ENCODE measurements around the gene UNG. TPM values are rescaled to one million over a fixed set of nuclear protein-coding genes. Genes with fewer than 3 reads are reported as not detected.
"Not testable (repeated sequence)": the region's sequence is repeated elsewhere in the genome, so short reads cannot be mapped to it uniquely, and the experiment has no call there.

UNG gene
- 20.2 and 21.3 TPM in 2 replicates for polyA plus RNA-seq (2013)

GRCh38 chr12:109097435-109098182, at the start of gene UNG:
TSS of gene UNG (plus strand) at chr12:109097597. CDS start at chr12:109097680, 83 bp downstream.
- Histone ChIP-seq H3K27ac (ENCODE audit: low read depth, low read length) (peak within 1 kb of the TSS; percentile 39), H2BK5ac (ENCODE audit: low read depth, low read length, poor library complexity) (no peak within 1 kb of the TSS), H3K9ac (ENCODE audit: low read length) (peak within 1 kb of the TSS; percentile 79), H3K23ac (ENCODE audit: low read length) (no peak within 1 kb of the TSS), H3K27me3 (ENCODE audit: insufficient read depth, low read length) (no peaks in the 10 kb centered on the region), H2BK12ac (ENCODE audit: low read length) (no peak within 1 kb of the TSS), H3K79me1 (ENCODE audit: low read length) (peaks cover 7% of the 10 kb centered on the region), H3K18ac (ENCODE audit: low read length) (peak within 1 kb of the TSS; percentile 43), H3K4me2 (ENCODE audit: low read length) (peak within 1 kb of the TSS; percentile 84), H3K36me3 (ENCODE audit: control insufficient read depth in 1 of 2, insufficient read depth in 2 of 2, low read length in 2 of 2) (peaks cover 13 to 19% of the 10 kb centered on the region in 2 experiments), H3K14ac (ENCODE audit: low read length) (peak within 1 kb of the TSS; percentile 68), H3K79me2 (ENCODE audit: control insufficient read depth, insufficient read depth, low read length, poor library complexity) (no peaks in the 10 kb centered on the region), H2AFZ (ENCODE audit: insufficient read depth, low read length, poor library complexity) (peak within 1 kb of the TSS; percentile 88), H3K4ac (ENCODE audit: low read depth, low read length) (peak within 1 kb of the TSS; percentile 42), H2BK120ac (ENCODE audit: insufficient read depth, low read length, poor library complexity) (no peak within 1 kb of the TSS), H2AK5ac (ENCODE audit: low read length) (no peak within 1 kb of the TSS), H3K9me3 (ENCODE audit: insufficient read depth, low read depth, low read length) (no peaks in the 10 kb centered on the region), H3K4me3 (ENCODE audit: low read depth, low read length) (peak within 1 kb of the TSS; percentile 79), H3K4me1 (ENCODE audit: control insufficient read depth in 1 of 2, insufficient read depth in 2 of 2, low read length in 2 of 2) (peaks cover 6 to 8% of the 10 kb centered on the region in 2 experiments), H4K12ac (ENCODE audit: low read depth, low read length) (peak within 1 kb of the TSS; percentile 76), H4K8ac (ENCODE audit: low read depth, low read length) (peak within 1 kb of the TSS; percentile 55), H4K91ac (ENCODE audit: low read depth, low read length) (peak within 1 kb of the TSS; percentile 20)
- WGBS (ENCODE audit: extremely low coverage, insufficient coverage, insufficient read length) = no CpG with 5 or more reads among the region's 71 CpGs
- peak; percentile 98 for DNase-seq

- not testable (repeated sequence) for H2BK5ac ChIP-seq (ENCODE audit: low read depth, low read length, poor library complexity); H3K18ac ChIP-seq (ENCODE audit: low read length); H3K4ac ChIP-seq (ENCODE audit: low read depth, low read length); H3K23ac ChIP-seq (ENCODE audit: low read length); H3K27me3 ChIP-seq (ENCODE audit: insufficient read depth, low read length); H3K4me3 ChIP-seq (ENCODE audit: low read depth, low read length); H3K79me1 ChIP-seq (ENCODE audit: low read length); H2BK120ac ChIP-seq (ENCODE audit: insufficient read depth, low read length, poor library complexity); H3K9ac ChIP-seq (ENCODE audit: low read length); H2BK12ac ChIP-seq (ENCODE audit: low read length); H2AFZ ChIP-seq (ENCODE audit: insufficient read depth, low read length, poor library complexity); H3K27ac ChIP-seq (ENCODE audit: low read depth, low read length); H3K4me1 ChIP-seq (ENCODE audit: control insufficient read depth in 1 of 2, insufficient read depth in 2 of 2, low read length in 2 of 2); H3K9me3 ChIP-seq (ENCODE audit: insufficient read depth, low read depth, low read length); H3K14ac ChIP-seq (ENCODE audit: low read length); H4K91ac ChIP-seq (ENCODE audit: low read depth, low read length); H4K8ac ChIP-seq (ENCODE audit: low read depth, low read length); DNase-seq; H4K12ac ChIP-seq (ENCODE audit: low read depth, low read length); H2AK5ac ChIP-seq (ENCODE audit: low read length); H3K4me2 ChIP-seq (ENCODE audit: low read length); H3K79me2 ChIP-seq (ENCODE audit: control insufficient read depth, insufficient read depth, low read length, poor library complexity); H3K36me3 ChIP-seq (ENCODE audit: control insufficient read depth in 1 of 2, insufficient read depth in 2 of 2, low read length in 2 of 2)
- no CpG with 5 or more reads among the region's 3 CpGs for WGBS (ENCODE audit: extremely low coverage, insufficient coverage, insufficient read length)
Measured at GRCh38 chr12:109048706-109049105, 48.7 kb upstream of the UNG start.

GRCh38 chr12:109049794-109050193, 47.6 kb upstream of the UNG start:
- H3K14ac ChIP-seq (ENCODE audit: low read length); H3K4me3 ChIP-seq (ENCODE audit: low read depth, low read length); H3K79me2 ChIP-seq (ENCODE audit: control insufficient read depth, insufficient read depth, low read length, poor library complexity); H3K79me1 ChIP-seq (ENCODE audit: low read length); H3K18ac ChIP-seq (ENCODE audit: low read length); H3K23ac ChIP-seq (ENCODE audit: low read length); H3K9ac ChIP-seq (ENCODE audit: low read length); H2BK120ac ChIP-seq (ENCODE audit: insufficient read depth, low read length, poor library complexity); H4K12ac ChIP-seq (ENCODE audit: low read depth, low read length); H2AK5ac ChIP-seq (ENCODE audit: low read length); H3K27me3 ChIP-seq (ENCODE audit: insufficient read depth, low read length); H3K4me1 ChIP-seq (ENCODE audit: control insufficient read depth in 1 of 2, insufficient read depth in 2 of 2, low read length in 2 of 2); H2BK5ac ChIP-seq (ENCODE audit: low read depth, low read length, poor library complexity); H3K36me3 ChIP-seq (ENCODE audit: control insufficient read depth in 1 of 2, insufficient read depth in 2 of 2, low read length in 2 of 2); H2BK12ac ChIP-seq (ENCODE audit: low read length); H3K4ac ChIP-seq (ENCODE audit: low read depth, low read length); H2AFZ ChIP-seq (ENCODE audit: insufficient read depth, low read length, poor library complexity); H4K8ac ChIP-seq (ENCODE audit: low read depth, low read length); H3K27ac ChIP-seq (ENCODE audit: low read depth, low read length); H4K91ac ChIP-seq (ENCODE audit: low read depth, low read length); H3K4me2 ChIP-seq (ENCODE audit: low read length); H3K9me3 ChIP-seq (ENCODE audit: insufficient read depth, low read depth, low read length): not testable (repeated sequence)
- DNase-seq = peak in 1 of 2 donors; percentile 13
- no CpG with 5 or more reads among the region's 8 CpGs for WGBS (ENCODE audit: extremely low coverage, insufficient coverage, insufficient read length)

GRCh38 chr12:109052097-109052413, 45.3 kb upstream of the UNG start:
- H3K4me1 ChIP-seq (ENCODE audit: control insufficient read depth in 1 of 2, insufficient read depth in 2 of 2, low read length in 2 of 2) = peaks cover 6% of the 10 kb centered on the region in 2 experiments
- DNase-seq = no peak
- H3K36me3 ChIP-seq (ENCODE audit: control insufficient read depth in 1 of 2, insufficient read depth in 2 of 2, low read length in 2 of 2) = no peaks in the 10 kb centered on the region
- H2BK12ac ChIP-seq (ENCODE audit: low read length) = no peak overlapping the region
- H3K23ac ChIP-seq (ENCODE audit: low read length) = no peak overlapping the region
- no peak overlapping the region for H2AK5ac ChIP-seq (ENCODE audit: low read length)
- H3K27me3 ChIP-seq (ENCODE audit: insufficient read depth, low read length) = no peaks in the 10 kb centered on the region
- H2BK5ac ChIP-seq (ENCODE audit: low read depth, low read length, poor library complexity) = no peak overlapping the region
- H3K4me2 ChIP-seq (ENCODE audit: low read length) = peak overlapping the region; percentile 95
- no peaks in the 10 kb centered on the region for H3K9me3 ChIP-seq (ENCODE audit: insufficient read depth, low read depth, low read length)
- no peak overlapping the region for H3K14ac ChIP-seq (ENCODE audit: low read length)
- no peak overlapping the region for H3K27ac ChIP-seq (ENCODE audit: low read depth, low read length)
- peak overlapping the region; percentile 50 for H3K9ac ChIP-seq (ENCODE audit: low read length)
- peak overlapping the region; percentile 95 for H2AFZ ChIP-seq (ENCODE audit: insufficient read depth, low read length, poor library complexity)
- H3K18ac ChIP-seq (ENCODE audit: low read length) = no peak overlapping the region
- H2BK120ac ChIP-seq (ENCODE audit: insufficient read depth, low read length, poor library complexity) = no peak overlapping the region
- peak overlapping the region; percentile 93 for H4K8ac ChIP-seq (ENCODE audit: low read depth, low read length)
- H3K79me1 ChIP-seq (ENCODE audit: low read length) = peaks cover 5% of the 10 kb centered on the region
- peak overlapping the region; percentile 35 for H3K4ac ChIP-seq (ENCODE audit: low read depth, low read length)
- peaks cover 5% of the 10 kb centered on the region for H3K79me2 ChIP-seq (ENCODE audit: control insufficient read depth, insufficient read depth, low read length, poor library complexity)
- no peak overlapping the region for H3K4me3 ChIP-seq (ENCODE audit: low read depth, low read length)
- H4K12ac ChIP-seq (ENCODE audit: low read depth, low read length) = peak overlapping the region; percentile 89
- no peak overlapping the region for H4K91ac ChIP-seq (ENCODE audit: low read depth, low read length)
- no CpG with 5 or more reads among the region's 6 CpGs for WGBS (ENCODE audit: extremely low coverage, insufficient coverage, insufficient read length)
